Measurements from ENCODE around the gene ZNF618.

DNA sequence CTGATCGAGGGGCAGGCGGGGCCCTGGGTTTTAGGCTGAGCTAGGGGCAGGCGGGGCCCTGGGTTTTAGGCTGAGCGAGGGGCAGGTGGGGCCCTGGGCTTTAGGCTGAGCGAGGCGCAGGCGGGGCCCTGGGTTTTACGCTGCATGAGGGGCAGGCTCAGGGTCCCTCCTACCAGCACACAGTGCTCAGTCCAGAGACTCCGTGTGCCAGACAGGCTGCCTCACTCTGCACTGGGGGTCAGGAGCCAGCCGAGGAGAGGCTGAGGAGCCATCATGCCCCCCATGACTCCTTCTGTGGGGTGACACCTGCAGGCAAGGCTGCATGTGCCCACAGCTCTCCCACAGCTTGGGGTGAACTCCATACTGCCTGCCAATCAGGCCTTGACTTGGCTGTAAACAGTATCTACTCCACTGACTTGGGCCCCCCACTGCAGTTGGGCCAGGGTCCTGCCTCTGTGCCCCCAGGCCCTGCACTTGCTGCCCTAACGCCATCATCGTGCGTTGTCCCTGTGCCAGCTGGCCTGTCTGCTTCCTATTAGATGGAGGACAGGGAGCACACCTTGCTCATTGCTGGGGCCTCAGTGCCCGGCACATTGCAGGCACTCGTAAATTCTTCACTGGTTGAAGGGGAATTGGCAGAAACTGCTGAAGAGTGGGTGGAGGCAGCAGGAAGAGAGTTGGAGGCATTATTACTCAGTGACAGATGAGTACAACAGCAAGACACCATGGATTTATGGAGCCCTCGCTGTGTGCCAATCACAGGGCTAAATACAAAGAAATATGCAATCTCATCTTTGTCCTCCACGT, 123.3 kb downstream of the ZNF618 start:
- TF ChIP-seq, protein P1, sequence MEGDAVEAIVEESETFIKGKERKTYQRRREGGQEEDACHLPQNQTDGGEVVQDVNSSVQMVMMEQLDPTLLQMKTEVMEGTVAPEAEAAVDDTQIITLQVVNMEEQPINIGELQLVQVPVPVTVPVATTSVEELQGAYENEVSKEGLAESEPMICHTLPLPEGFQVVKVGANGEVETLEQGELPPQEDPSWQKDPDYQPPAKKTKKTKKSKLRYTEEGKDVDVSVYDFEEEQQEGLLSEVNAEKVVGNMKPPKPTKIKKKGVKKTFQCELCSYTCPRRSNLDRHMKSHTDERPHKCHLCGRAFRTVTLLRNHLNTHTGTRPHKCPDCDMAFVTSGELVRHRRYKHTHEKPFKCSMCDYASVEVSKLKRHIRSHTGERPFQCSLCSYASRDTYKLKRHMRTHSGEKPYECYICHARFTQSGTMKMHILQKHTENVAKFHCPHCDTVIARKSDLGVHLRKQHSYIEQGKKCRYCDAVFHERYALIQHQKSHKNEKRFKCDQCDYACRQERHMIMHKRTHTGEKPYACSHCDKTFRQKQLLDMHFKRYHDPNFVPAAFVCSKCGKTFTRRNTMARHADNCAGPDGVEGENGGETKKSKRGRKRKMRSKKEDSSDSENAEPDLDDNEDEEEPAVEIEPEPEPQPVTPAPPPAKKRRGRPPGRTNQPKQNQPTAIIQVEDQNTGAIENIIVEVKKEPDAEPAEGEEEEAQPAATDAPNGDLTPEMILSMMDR (conservative IDR thresholded peaks at IDR 0.05; ENCODE audit: low read depth in 2 of 2) = no peak
- TF ChIP-seq EZH2 (IDR thresholded peaks at IDR 0.05; ENCODE audit: low read depth, unreplicated experiment) (no peak), EZH2phosphoT487 (IDR thresholded peaks at IDR 0.05; ENCODE audit: unreplicated experiment) (no peak), NANOG (IDR thresholded peaks at IDR 0.05; ENCODE audit: borderline replicate concordance) (no peak)
- TF ChIP-seq, protein P2, sequence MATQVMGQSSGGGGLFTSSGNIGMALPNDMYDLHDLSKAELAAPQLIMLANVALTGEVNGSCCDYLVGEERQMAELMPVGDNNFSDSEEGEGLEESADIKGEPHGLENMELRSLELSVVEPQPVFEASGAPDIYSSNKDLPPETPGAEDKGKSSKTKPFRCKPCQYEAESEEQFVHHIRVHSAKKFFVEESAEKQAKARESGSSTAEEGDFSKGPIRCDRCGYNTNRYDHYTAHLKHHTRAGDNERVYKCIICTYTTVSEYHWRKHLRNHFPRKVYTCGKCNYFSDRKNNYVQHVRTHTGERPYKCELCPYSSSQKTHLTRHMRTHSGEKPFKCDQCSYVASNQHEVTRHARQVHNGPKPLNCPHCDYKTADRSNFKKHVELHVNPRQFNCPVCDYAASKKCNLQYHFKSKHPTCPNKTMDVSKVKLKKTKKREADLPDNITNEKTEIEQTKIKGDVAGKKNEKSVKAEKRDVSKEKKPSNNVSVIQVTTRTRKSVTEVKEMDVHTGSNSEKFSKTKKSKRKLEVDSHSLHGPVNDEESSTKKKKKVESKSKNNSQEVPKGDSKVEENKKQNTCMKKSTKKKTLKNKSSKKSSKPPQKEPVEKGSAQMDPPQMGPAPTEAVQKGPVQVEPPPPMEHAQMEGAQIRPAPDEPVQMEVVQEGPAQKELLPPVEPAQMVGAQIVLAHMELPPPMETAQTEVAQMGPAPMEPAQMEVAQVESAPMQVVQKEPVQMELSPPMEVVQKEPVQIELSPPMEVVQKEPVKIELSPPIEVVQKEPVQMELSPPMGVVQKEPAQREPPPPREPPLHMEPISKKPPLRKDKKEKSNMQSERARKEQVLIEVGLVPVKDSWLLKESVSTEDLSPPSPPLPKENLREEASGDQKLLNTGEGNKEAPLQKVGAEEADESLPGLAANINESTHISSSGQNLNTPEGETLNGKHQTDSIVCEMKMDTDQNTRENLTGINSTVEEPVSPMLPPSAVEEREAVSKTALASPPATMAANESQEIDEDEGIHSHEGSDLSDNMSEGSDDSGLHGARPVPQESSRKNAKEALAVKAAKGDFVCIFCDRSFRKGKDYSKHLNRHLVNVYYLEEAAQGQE (IDR thresholded peaks at IDR 0.05; ENCODE audit: unreplicated experiment) = no peak
